SHP77 (cell line): ENCODE data around the gene SCARB1.

Source experiments
- DNase-seq, 2 experiments: peaks; one replicate each; lab custom pipeline; 2025; lab: John Stamatoyannopoulos, UW

Gene SCARB1

DNA sequence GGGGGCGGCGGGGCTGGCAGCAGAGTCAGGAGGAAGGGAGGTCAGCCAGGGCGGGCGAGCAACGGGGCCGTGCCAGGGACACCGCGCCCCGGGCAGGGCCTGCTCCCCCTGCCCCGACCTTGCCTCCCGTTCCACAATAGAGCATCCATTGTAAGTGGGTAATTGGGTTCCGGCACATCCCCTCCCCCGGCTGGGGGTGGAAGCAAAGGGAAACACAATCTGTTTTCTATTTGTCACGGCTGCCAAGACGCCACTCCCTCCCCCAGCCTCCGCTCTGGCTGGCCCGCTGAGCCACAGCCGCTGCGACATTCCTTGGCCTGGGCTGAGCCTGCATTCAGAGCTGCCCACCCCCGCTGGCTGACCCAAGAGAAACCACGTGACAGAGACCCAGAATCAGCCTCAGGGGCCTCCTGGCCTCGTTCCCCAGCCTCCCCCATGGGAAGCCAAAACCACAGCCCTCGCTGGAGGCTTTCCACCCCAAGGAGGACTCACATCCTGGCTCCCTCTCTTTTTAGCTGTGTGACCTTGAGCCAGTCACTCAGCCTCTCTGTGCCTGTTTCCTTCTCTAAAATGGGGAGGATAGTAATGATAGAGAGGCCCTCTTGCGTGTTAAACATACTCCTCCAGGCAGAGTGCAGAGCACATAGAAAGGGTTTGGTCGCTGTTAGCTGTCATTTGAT is 117.6 kb downstream of the SCARB1 start:
- peak; percentile 42 to 58 for DNase-seq

DNA sequence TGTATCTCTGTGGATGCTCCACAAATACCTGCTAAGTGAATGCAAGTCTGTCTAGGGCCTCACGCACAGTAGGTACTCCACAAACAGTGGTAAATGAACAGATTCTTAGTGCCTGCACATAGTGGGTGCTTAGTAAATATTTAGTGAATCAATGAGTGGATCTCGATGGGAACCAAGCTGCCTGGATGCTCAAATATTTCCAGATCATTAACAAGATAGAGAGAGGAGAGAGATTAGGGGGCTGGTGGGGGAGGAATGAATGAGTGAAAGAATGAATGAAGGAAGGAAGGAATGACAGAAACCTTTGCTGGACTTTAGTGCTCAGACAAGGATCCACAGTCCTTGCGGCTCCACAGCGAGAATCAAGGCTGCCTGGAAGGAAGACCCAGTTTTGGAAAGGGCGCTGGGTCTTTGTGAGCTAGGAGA is 118.2 kb downstream of the SCARB1 start:
- no peak for DNase-seq

DNA sequence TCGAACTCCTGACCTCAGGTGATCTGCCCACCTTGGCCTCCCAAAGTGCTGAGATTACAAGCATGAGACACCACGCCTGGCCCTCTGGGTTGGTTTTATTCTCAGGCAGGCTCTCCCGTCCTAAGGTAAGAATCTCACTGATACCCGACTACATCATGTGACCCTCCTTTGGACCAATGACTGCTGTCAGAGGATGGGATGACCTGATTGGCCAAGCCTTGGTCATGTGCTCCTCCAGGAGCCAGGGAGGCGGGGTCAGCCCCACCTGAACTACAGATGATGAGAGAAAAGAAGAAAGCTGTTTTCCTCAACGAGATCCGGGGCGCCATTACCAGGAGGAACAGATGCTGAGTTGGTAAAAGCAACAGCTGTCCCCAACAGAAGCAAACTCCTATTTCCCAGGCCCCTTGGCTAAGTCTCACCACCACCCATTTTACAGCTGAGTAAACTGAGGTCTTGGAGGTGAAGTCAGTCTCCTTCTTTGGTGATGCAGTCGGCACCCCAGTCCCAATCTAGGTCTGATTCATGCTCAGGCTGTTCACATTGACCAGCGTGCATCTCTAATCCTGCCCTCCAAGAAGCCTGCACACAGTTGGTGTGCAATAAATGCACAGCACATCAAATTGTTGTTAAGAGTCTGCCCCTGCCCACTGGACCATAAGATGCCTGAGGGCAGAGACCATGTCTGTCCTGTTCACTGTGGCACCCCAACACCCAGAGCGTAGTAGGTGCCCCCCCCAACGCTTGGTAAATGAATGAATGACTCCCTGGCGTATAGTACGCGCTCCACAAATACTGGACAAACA is 118.8 kb downstream of the SCARB1 start:
- DNase-seq: peak; percentile 56 to 85

DNA sequence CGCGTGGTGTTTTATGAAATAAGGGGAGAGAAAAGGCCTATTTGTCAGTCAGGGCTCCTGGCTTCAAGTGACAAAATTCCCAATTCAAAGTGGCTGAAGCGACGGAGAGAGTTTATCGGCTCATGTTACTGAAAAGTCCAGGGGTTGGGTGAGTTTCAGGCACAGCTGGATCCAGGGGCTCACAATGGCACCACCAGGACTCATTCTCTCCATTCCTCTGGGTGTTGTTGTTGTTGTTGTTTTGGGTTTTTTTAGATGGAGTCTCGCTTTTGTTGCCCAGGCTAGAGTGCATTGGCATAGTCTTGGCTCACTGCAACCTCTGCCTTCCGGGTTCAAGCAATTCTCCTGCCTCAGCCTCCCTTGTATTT is 119.4 kb downstream of the SCARB1 start:
- DNase-seq: no peak

DNA sequence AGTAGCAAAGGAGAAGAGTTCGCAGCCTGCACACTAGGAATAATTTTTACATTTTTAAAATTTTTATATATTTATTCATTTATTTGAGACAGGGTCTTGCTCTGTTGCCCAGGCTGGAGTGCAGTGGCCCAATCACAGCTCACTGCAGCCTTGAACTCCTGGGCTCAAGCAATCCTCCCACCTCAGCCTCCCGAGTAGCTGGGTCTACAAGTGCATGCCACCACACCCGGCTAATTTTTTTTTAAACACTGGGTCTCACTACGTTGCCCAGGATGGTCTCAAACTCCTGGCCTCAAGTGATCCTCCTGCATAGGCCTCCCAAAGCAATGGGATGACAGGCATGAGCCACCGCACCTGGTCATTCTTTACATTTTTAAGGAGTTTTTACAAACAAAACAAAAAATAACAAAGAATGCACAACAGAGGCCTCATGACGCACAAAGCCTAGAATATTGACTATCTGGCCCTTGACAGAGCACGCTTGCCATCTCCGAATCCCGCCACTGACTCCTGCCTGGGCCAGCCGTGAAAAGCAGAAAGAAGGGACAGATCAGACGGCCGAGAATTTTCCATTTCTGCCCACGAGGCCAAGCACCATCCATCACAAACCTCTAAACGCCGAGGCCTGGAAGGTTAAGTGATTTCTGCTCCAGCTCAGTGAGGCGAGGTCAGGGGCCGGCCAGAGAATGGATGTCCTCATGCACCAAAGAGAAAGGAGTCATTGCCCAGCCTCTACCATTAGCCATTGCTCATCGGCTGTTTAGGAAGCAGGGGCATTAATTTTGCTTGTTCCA is 120.0 kb downstream of the SCARB1 start:
- DNase-seq: no peak

DNA sequence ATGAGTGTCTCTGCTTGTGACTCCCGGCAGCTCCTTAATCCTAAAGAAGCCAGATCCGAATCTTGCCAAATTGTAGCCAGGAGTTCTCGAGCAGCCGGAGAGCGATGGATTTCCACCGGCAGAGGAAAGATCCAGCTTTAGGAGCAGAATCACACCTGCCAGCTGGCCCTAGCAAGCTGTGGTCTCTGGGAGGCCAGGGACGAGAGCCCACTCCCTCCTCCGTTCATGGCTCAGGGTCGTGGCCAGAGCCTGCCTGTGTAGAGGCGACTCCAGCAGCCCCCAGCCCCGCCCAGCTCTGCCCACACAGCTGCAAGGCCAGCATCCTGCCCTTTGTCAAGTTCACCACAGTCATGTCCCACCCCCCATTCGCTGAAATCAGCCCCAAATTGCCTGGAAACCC is 121.0 kb downstream of the SCARB1 start:
- no peak for DNase-seq

DNA sequence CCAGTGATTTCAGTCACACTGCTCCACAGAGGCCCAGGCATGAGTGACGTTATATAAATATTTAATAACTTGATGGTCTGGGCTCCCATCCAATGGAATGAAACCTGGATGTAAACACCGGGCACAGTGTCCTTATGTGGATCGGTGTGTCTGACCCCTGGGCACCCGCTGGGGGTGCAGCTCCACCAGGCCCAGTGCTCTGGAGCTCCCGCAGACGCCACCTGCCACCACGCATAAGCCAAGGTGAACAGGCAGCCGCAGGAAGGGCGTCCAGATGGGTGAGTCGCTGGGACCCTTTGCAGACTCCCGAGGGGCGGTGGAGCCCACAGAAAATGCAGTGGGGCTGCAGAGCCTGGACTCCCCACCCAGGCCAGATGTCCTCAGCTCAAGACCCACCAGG is 121.6 kb downstream of the SCARB1 start:
- no peak for DNase-seq

DNA sequence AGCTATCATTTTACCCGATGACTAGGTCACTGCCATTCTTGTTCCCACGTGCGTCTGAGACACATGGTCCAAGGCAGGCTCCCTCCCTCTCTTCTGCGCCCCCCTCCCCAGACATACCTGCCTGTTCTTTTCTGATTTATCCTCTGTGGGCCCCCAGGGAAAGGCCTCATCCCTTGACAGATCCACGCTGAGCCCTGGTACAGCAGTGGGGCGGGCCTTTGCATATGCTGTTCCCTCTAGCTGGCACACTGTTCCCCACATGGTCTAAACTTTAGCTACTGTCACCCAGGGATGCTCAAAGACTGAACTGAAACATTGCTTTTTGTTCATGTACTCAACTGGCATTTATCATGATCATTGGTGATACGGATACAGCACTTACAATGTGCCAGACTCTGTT is 122.5 kb downstream of the SCARB1 start:
- no peak for DNase-seq

DNA sequence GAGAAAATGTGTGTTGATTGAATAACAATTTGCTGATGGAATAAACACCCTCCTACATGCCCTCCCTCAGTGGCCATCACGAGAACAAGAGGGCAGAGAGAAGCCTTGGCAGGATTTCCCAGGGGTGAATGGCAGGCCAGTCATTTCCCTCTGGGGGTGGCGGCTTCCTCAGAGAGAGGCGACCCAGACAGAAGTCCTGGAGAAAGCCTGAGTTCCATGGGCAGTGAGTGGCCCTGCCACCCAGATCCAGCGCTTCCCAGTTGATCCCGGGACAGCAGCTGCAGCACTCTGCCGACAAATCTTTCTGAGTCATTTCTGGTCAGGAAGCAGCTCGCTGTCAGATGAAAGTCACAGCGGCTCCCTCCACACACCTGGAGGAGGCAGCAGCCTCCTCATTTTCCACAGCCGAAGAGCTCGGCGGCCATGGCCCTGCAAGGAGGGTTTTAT is 123.0 kb downstream of the SCARB1 start:
- peak; percentile 41 to 43 for DNase-seq

DNA sequence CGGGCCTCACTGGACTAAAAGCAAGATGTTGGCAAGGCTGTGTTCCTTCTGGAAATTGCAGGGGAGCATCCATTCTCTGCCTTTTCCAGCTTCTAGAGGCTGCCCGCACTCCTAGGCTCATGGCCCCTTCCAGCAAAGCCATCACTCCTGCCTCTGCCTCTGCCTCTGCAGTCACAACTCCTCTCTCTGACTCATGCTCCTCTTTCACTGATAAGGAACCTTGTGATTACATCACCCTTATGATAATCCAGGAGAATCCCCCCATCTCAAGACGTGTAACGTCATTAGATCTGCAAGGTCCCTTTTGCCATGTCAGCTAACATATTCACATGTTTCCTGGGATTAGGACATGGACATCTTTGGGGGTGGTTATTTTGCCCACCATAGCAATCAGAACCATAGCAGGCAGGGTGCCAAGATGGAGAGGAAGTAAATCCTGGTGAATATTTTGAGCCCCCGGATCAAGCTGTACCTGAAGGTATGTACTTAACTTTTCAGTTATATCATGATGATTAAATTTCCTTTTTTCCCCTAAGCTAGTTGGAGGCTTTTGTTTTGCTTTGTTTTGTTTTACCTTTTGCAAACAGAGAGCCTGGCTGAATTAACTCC is 123.6 kb downstream of the SCARB1 start:
- no peak for DNase-seq

DNA sequence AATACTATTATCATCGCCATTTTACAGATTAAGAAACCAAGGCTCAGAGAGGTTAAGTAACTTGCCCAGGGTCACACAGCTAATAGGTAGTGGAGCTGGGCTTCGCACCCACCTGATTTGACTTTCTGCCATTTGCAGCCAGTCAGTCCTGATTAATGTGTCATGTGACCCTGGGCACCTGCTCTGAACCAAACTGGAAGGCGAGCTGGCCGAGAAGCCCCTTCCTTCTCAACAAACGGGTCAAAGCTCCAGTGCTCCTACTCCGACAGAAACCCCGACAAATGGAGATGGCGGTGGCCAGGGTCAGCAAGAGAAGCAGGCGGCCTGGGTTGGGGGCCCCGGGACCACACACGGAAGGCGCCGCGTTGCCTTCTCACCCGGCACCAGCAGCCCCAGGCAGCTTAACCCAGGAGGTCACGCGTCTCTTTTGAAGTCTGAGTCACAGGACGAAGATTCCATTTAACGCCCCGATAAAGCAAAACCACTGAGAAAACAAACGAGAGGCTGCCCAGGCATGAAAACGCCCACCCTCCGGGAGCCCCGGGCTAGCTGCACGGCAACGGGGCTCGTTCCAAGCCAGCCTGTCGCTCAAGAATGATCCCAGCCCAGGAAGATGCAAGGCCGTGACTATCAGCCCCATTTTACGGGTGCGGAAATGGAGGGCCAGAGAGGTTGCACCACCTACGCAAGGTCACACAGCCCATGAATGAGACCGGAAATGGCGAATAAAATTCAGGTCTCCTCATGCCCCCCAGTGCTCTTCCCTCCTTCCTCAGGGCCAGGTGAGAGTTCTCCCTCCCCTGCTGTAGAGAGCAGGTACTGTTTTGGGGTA is 124.8 kb downstream of the SCARB1 start:
- no peak for DNase-seq

DNA sequence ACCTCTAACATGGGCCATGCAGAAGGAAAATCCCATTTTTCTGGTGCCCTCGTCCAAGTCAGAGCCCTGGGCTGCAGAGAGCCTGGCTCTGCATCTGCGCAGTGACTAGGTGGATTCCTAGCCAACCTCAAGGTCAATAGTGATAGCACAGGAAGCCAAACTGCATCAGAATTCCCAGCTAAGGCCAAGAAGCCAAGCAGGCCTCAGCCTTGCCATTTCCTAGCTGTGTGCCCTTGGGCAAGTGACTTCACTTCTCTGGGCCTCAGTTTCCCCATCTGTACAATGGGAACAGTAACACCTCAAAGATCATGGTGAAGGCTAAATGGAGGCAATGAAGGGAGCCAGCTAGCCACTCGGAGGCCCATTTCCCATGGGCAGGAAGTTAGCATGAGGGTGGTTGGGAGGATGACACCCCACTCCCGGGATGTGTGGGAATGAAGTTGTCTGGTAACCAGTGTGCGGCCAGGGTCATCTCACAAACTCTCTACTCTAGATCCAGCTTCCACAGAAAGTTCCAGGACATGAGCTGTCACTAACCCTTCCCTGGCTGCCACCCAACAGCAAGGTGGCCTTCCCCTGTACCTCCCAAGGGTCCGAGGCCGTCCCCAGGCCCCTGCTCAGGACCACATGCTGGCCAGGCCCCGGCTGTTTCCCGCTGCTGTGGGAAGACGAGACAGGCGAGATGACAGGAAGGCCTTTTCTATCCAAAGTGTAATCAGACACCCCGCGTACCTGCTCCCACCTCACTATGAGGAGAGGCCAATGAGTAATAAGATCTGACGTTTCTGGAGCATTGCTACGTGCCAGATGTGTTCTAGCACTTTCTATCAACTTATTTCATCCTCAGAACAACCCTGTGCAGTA is 125.7 kb downstream of the SCARB1 start:
- no peak for DNase-seq

DNA sequence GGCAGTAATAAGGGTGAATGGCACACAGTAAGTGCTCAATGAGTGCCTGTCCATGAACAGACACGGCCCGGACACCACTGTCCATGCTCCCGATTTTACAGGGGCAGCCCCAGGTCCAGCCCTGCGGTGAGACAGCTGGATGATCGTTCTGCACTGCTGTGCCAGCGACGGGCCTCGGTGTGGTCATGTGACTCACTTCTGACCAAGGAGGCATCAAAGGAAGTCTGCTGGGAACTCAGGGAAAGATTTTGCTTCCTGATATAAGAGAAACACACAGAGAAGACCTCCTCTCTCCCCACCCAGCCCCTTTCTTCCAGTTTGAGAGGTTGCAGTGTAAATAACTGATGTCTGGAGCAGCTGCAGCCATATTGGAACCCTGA is 126.6 kb downstream of the SCARB1 start:
- DNase-seq: no peak

DNA sequence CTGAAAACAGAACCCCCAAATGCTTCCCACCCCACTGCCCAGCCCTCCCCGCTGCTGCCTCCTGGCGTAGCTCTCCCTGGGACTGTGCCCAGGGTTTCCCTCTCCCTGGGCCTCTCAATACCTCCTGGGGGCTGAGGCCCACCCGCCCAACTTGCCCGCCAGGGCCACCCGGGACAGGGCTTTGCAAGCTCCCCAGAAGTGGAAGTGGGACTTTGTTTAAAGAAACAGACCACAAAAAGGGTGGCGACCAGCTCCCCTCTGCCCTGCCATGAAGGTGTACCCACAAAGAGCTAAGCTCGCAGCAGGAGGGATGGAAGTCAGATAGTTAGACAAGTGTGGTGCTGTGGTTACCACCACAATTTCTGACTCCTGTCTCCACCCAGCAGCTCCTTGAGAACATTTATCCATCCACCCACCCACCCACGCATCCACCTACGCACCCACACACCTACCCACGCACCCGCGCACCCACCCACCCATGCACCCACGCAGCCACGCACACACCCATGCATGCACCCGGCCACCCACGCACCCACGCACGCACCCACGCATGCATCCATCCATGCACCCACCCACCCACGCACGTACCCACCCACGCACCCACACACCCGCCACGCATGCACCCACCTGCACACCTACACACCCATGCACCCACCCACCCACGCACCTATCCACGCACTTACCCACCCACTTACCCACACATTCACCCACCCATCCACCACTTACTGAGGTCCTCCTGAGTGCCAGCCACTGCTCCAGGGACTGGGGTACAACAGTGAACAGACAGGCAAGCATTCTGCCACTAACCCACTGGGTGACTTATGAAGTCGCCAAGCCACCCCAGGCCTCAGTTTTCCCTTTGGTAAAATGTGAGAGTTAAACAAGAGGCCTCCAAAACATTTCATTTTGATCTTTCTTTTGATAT is 127.3 kb downstream of the SCARB1 start:
- DNase-seq: no peak

DNA sequence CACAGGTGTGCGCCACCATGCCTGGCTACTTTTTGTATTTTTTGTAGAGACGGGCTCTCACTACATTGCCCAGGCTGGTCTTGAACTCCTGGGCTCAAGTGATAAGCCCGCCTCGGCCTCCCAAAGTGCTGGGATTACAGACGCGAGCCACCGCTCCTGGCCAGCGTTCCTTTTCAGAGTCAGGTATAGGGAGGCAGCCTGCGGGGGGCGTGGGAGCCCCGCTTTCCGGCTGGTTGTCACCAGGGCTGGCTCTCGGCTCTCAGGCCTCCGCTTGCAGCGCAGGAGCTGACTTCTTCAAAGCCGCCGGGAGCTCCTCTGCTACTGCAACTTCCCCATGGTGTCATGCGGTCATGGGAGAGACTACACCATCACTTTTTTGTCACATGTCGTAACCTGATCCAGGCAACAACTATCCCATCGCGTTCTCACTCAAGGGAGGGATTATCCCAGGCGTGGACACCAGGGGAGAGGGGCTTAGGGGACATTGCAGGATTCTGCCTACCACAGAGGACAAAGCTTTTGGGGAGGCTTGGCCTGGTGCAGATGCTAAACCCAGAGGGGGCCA is 129.4 kb downstream of the SCARB1 start:
- DNase-seq: no peak

DNA sequence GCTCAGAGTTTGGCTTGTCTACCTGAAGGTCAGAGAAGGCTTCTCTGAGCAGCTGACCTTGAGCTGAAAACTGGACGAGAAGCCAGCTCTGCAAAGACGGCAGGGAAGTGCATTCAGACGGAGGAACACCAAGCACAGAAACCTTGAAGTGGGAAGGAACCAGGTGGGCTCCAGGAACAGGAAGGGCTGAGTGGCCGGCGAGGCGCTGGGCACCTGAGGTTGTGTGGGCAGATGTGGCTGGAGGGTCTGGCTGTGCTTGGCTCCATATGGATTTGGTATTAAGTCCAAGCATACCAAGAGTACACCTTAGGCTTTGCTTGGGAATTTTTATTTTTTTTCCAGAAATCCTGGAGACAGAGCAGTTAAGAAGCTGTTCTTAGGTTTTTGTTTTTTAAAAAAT is 130.6 kb downstream of the SCARB1 start:
- no peak for DNase-seq

DNA sequence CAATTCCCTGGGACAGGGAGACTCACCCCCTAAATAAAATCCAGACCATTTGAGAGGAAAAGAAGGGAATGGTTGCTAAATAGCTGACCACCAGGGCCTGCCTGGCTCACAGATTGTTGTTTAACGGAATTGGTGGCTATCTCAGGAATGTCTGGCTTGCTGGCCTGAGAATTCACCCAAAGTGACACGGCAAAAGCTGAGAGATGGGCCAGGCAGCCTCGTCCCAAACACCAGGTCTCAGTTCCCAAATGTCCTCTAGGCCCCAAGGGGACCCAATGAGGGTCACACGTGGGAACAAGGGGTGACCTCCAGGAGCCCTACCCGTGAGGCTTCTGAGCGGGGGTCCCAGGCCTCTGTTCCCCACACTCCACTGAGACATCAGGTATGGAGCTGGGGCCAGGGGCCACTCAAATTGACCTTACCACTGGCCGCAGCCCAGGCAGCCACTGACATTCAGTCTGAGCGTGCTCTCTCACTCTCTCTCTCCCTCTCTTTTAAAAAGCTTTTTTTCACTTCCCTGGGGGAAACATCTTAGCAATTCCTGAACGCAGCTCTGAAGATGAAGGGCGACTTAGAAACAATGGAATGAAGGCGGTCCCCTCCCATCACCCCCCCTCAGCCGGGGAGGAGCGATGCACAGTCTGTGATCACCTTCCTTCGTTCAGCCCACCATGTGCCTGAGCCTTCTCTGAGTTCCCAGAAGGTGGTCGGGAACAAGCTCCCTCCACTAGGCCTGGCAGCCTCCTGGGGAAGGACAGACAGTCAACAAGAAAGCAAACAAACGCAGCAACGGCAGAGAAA is 131.2 kb downstream of the SCARB1 start:
- DNase-seq: no peak

DNA sequence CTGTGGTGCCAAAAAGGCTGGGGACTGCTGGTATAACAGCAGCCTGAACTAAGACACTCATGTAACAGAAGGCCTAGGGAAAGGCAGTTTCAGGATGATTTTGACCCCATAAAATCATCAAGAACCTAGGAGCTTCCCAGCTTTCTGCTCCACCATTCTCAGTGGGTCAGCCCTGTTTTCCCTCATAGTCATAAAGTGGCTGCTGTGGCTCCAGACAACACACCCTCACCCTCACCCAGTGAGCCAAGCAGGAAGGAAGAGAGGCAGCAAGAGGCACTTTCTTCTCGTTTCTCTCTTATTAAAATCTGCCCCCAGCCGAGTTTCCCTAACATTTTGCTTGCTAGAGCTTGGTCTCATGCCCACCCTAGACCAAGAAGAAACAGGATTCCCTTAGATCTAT is 131.8 kb downstream of the SCARB1 start:
- no peak for DNase-seq
